Trophoblast cell (in vitro differentiated cells and primary cell): ENCODE results near the gene TP53INP2.

ENCODE experiments used
- DNase-seq, 2 donors: peaks; one replicate each; pipeline ENCODE4 v3.0.0-alpha.2; 2016
- H2AFZ ChIP-seq: 2 replicates; pipeline ENCODE4 v1.6.1; 2013; ENCODE audit warnings: low read length, moderate library complexity, mild to moderate bottlenecking; ENCODE audit not compliant: insufficient read depth, poor library complexity
- H2AK5ac ChIP-seq: 2 replicates; pipeline ENCODE4 v1.6.1; 2013; ENCODE audit warnings: mild to moderate bottlenecking, low read length
- H2BK120ac ChIP-seq: 2 replicates; pipeline ENCODE4 v1.6.1; 2013; ENCODE audit warnings: low read length, mild to moderate bottlenecking, moderate library complexity; ENCODE audit not compliant: insufficient read depth, poor library complexity
- H2BK12ac ChIP-seq: 2 replicates; pipeline ENCODE4 v1.6.1; 2013; ENCODE audit warnings: mild to moderate bottlenecking, low read length, moderate library complexity
- H2BK5ac ChIP-seq: 2 replicates; pipeline ENCODE4 v1.6.1; 2013; ENCODE audit warnings: low read length, low read depth, moderate library complexity, mild to moderate bottlenecking; ENCODE audit not compliant: poor library complexity
- H3K14ac ChIP-seq: 2 replicates; pipeline ENCODE4 v1.6.1; 2013; ENCODE audit warnings: mild to moderate bottlenecking, low read length
- H3K18ac ChIP-seq: 2 replicates; pipeline ENCODE4 v1.6.1; 2013; ENCODE audit warnings: mild to moderate bottlenecking, low read length
- H3K23ac ChIP-seq: 2 replicates; pipeline ENCODE4 v1.6.1; 2013; ENCODE audit warnings: low read length
- H3K27ac ChIP-seq: 2 replicates; pipeline ENCODE4 v1.5.1; 2013; ENCODE audit warnings: low read depth, mild to moderate bottlenecking, inconsistent platforms, low read length, moderate library complexity
- H3K27me3 ChIP-seq: 2 replicates; pipeline ENCODE4 v1.6.1; 2013; ENCODE audit warnings: inconsistent platforms, mild to moderate bottlenecking, low read length, moderate library complexity; ENCODE audit not compliant: insufficient read depth
- H3K36me3 ChIP-seq, 2 experiments: 1 replicate in 1 of 2; 2 replicates in 1 of 2; pipeline ENCODE4 v1.6.1; 2013; ENCODE audit warnings: low read length in 2 of 2, mild to moderate bottlenecking in 2 of 2, moderate library complexity in 1 of 2; ENCODE audit not compliant: insufficient read depth in 2 of 2, control insufficient read depth in 1 of 2
- H3K4ac ChIP-seq: 2 replicates; pipeline ENCODE4 v1.6.1; 2013; ENCODE audit warnings: low read depth, mild to moderate bottlenecking, low read length, moderate library complexity
- H3K4me1 ChIP-seq, 2 experiments: 1 replicate in 1 of 2; 2 replicates in 1 of 2; pipeline ENCODE4 v1.6.1; 2013; ENCODE audit warnings: low read length in 2 of 2, mild to moderate bottlenecking in 2 of 2, moderate library complexity in 1 of 2; ENCODE audit not compliant: insufficient read depth in 2 of 2, control insufficient read depth in 1 of 2
- H3K4me2 ChIP-seq: 2 replicates; pipeline ENCODE4 v1.6.1; 2013; ENCODE audit warnings: inconsistent platforms, mild to moderate bottlenecking, low read length, moderate library complexity
- H3K4me3 ChIP-seq: 2 replicates; pipeline ENCODE4 v1.5.1; 2013; ENCODE audit warnings: mild to moderate bottlenecking, low read depth, low read length, inconsistent platforms
- H3K79me1 ChIP-seq: one replicate; pipeline ENCODE4 v1.6.1; 2013; ENCODE audit warnings: low read length
- H3K79me2 ChIP-seq: 2 replicates; pipeline ENCODE4 v1.6.1; 2013; ENCODE audit warnings: low read length, mild to moderate bottlenecking; ENCODE audit not compliant: control insufficient read depth, insufficient read depth, poor library complexity
- H3K9ac ChIP-seq: 2 replicates; pipeline ENCODE4 v1.6.1; 2013; ENCODE audit warnings: mild to moderate bottlenecking, low read length
- H3K9me3 ChIP-seq: 2 replicates; pipeline ENCODE4 v1.6.1; 2013; ENCODE audit warnings: low read depth, mild to moderate bottlenecking, control low read depth, inconsistent platforms, low read length; ENCODE audit not compliant: insufficient read depth
- H4K12ac ChIP-seq: 2 replicates; pipeline ENCODE4 v1.6.1; 2013; ENCODE audit warnings: low read depth, mild to moderate bottlenecking, low read length, moderate library complexity
- H4K8ac ChIP-seq: 2 replicates; pipeline ENCODE4 v1.6.1; 2013; ENCODE audit warnings: low read depth, mild to moderate bottlenecking, low read length, moderate library complexity
- H4K91ac ChIP-seq: one replicate; pipeline ENCODE4 v1.6.1; 2013; ENCODE audit warnings: low read depth, mild to moderate bottlenecking, low read length, moderate library complexity
- WGBS: extraction: QIAGEN DNeasy Blood & Tissue Kit; methylation state at CpG from one replicate; pipeline ENCODE4 v1.1.7; 2013; ENCODE audit warnings: missing lambda C conversion rate; ENCODE audit not compliant: insufficient read length, insufficient coverage; ENCODE audit errors: extremely low coverage; 5-methylcytosine and 5-hydroxymethylcytosine counted together

The TP53INP2 gene

DNA sequence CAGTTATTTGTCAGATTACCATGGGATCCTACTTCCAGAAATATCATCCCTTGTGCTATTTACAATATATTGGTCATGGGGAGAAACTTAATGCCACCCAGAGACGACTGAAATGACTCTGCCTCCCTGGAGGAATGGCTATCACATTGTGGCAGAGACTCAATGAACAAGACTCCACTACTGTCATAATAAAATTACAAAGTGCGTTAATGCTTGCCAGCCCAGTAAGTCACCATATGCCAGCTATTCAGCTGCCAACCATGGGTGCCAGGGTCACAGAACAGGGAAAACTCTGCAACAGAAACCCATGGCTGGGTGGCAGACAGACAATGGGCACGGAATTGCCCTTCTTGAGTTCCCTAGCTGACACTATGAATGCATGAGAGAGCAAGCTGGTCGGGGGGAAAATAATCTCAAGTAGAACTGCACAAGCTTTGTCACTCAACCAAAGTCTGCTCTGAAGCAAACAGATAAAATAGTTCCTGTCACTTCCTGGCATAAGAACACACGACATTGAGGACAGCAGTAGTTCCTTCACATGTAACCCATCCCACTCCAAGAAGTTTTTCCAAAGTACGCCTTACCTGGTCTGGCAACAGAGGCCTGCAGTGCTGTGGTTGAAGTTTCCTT, 32.1 kb downstream of the TP53INP2 start:
- Histone ChIP-seq H2BK5ac (no peak overlapping the region), H3K18ac (no peak overlapping the region), H3K27ac (no peak overlapping the region), H3K79me1 (no peaks in the 10 kb centered on the region), H3K9ac (no peak overlapping the region), H3K4me2 (no peak overlapping the region), H3K14ac (no peak overlapping the region), H3K27me3 (no peaks in the 10 kb centered on the region), H3K4me3 (no peak overlapping the region), H3K9me3 (no peaks in the 10 kb centered on the region), H2AFZ (no peak overlapping the region), H3K4me1 (no peaks in the 10 kb centered on the region), H2BK120ac (no peak overlapping the region), H4K91ac (no peak overlapping the region), H3K23ac (no peak overlapping the region), H4K8ac (no peak overlapping the region), H4K12ac (no peak overlapping the region), H3K36me3 (peaks cover 11 to 32% of the 10 kb centered on the region in 2 experiments), H3K79me2 (no peaks in the 10 kb centered on the region), H2BK12ac (no peak overlapping the region), H3K4ac (no peak overlapping the region), H2AK5ac (no peak overlapping the region)
- DNase-seq, result no peak
- no CpG with 5 or more reads among the region's 6 CpGs for WGBS

DNA sequence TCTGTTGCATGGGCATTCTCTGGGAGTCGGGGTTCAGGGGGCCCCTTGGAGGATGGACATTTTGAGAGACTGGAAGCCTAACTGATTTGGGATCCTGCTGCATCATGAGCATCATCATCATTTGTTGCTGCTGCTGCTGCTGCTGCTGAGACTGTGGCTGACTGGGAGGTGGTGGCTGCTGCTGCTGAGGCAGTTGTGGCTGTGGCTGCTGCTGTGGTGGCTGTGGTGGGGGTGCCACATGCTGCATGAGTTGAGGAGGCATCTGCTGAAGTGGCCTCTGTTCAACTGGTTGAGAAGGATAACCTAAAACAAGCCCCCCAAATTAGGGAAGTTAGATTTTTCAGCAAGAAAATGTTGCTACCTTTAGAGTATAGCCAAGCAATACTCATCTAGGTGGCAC, 38.9 kb downstream of the TP53INP2 start:
- no CpG with 5 or more reads among the region's 1 CpG for whole genome bisulfite sequencing
- no peak overlapping the region for H2AFZ ChIP-seq
- H2BK120ac ChIP-seq, result no peak overlapping the region
- no peak overlapping the region for H3K14ac ChIP-seq
- no peak overlapping the region for H3K4me3 ChIP-seq
- no peaks in the 10 kb centered on the region for H3K4me1 ChIP-seq
- H3K18ac ChIP-seq, result no peak overlapping the region
- H4K8ac ChIP-seq, result no peak overlapping the region
- H2BK5ac ChIP-seq, result no peak overlapping the region
- no peaks in the 10 kb centered on the region for H3K79me1 ChIP-seq
- H2AK5ac ChIP-seq, result no peak overlapping the region
- no peak overlapping the region for H3K4ac ChIP-seq
- no peak for DNase-seq
- H3K27me3 ChIP-seq, result no peaks in the 10 kb centered on the region
- H3K79me2 ChIP-seq, result no peaks in the 10 kb centered on the region
- no peak overlapping the region for H3K4me2 ChIP-seq
- H3K27ac ChIP-seq, result no peak overlapping the region
- no peak overlapping the region for H4K91ac ChIP-seq
- no peak overlapping the region for H4K12ac ChIP-seq
- H2BK12ac ChIP-seq, result no peak overlapping the region
- no peak overlapping the region for H3K23ac ChIP-seq
- H3K36me3 ChIP-seq, result peaks cover 25 to 49% of the 10 kb centered on the region in 2 experiments
- H3K9ac ChIP-seq, result no peak overlapping the region
- H3K9me3 ChIP-seq, result peaks cover 1% of the 10 kb centered on the region

DNA sequence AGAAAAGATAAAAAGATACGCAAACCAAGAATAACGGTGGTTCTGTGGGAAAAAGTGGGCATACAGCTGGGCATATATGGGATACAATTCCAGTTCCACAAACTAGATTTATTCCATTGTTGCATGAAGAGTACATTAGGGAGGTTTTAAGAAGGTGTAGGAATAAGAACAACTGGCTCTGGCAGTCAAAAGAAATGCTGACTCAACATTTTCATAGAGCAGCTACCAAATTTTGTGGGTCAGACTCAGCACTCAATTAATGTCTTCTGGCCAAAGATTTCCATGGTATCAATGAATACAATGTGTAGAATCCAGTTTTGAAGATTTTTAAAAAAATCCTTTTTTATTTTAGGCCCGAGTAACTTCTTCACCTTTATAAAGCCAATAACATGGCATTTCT, 40.2 kb downstream of the TP53INP2 start:
- no peak overlapping the region for H2BK12ac ChIP-seq
- DNase-seq, result no peak
- H4K91ac ChIP-seq, result no peak overlapping the region
- no peak overlapping the region for H3K9ac ChIP-seq
- H3K79me2 ChIP-seq, result no peaks in the 10 kb centered on the region
- no peak overlapping the region for H3K27ac ChIP-seq
- no peaks in the 10 kb centered on the region for H3K79me1 ChIP-seq
- H4K8ac ChIP-seq, result no peak overlapping the region
- H2BK5ac ChIP-seq, result no peak overlapping the region
- H3K4ac ChIP-seq, result no peak overlapping the region
- H3K36me3 ChIP-seq, result peaks cover 25 to 44% of the 10 kb centered on the region in 2 experiments
- no peak overlapping the region for H3K4me2 ChIP-seq
- H2AK5ac ChIP-seq, result no peak overlapping the region
- H3K4me3 ChIP-seq, result no peak overlapping the region
- WGBS, result no CpG with 5 or more reads among the region's 3 CpGs
- H3K18ac ChIP-seq, result no peak overlapping the region
- H2BK120ac ChIP-seq, result no peak overlapping the region
- H4K12ac ChIP-seq, result no peak overlapping the region
- H3K23ac ChIP-seq, result no peak overlapping the region
- H3K27me3 ChIP-seq, result no peaks in the 10 kb centered on the region
- peaks cover 1% of the 10 kb centered on the region for H3K9me3 ChIP-seq
- H3K4me1 ChIP-seq, result no peaks in the 10 kb centered on the region
- no peak overlapping the region for H2AFZ ChIP-seq
- H3K14ac ChIP-seq, result no peak overlapping the region

GRCh38 chr20:34744847-34745246, 40.7 kb downstream of the TP53INP2 start:
- Histone ChIP-seq H4K91ac (no peak overlapping the region), H3K27me3 (no peaks in the 10 kb centered on the region), H2BK12ac (no peak overlapping the region), H3K79me1 (no peaks in the 10 kb centered on the region), H3K4ac (no peak overlapping the region), H2BK5ac (no peak overlapping the region), H2AFZ (no peak overlapping the region), H2BK120ac (no peak overlapping the region), H2AK5ac (no peak overlapping the region), H3K18ac (no peak overlapping the region), H3K9ac (no peak overlapping the region), H4K12ac (no peak overlapping the region), H3K9me3 (peaks cover 1% of the 10 kb centered on the region), H3K4me3 (no peak overlapping the region), H4K8ac (no peak overlapping the region), H3K14ac (no peak overlapping the region), H3K4me1 (no peaks in the 10 kb centered on the region), H3K79me2 (no peaks in the 10 kb centered on the region), H3K4me2 (no peak overlapping the region), H3K23ac (no peak overlapping the region), H3K36me3 (peaks cover 30 to 49% of the 10 kb centered on the region in 2 experiments), H3K27ac (no peak overlapping the region)
- DNase-seq, result no peak
- WGBS, result no CpG with 5 or more reads among the region's 1 CpG
